DOHH2 (cell line): ENCODE measurements around the gene SEC22A.

Source experiments
- H3F3A ChIP-seq: fragments of 200-600 bp; sonication (generic), shearing (Covaris generic); 2 replicates; pipeline ENCODE4 v1.6.0; 2016; ENCODE audit warnings: antibody characterized with exemption, mild to moderate bottlenecking; ENCODE audit not compliant: control insufficient read depth, insufficient read depth
- H3K27ac ChIP-seq: fragments of 200-600 bp; sonication (generic); 2 replicates; pipeline ENCODE4 v1.5.1; 2014; ENCODE audit warnings: low read depth, mild to moderate bottlenecking, low read length, moderate library complexity
- H3K27me3 ChIP-seq: fragments of 200-600 bp; sonication (generic); 2 replicates; pipeline ENCODE4 v1.6.1; 2014; ENCODE audit warnings: mild to moderate bottlenecking, low read length, mixed read lengths; ENCODE audit not compliant: control insufficient read depth
- H3K36me3 ChIP-seq: fragments of 200-600 bp; sonication (generic); 2 replicates; pipeline ENCODE4 v1.6.1; 2014; ENCODE audit warnings: mild to moderate bottlenecking, low read length, moderate library complexity, mixed read lengths; ENCODE audit not compliant: control insufficient read depth
- H3K4me1 ChIP-seq: fragments of 200-600 bp; sonication (generic); 2 replicates; pipeline ENCODE4 v1.6.1; 2014; ENCODE audit warnings: mild to moderate bottlenecking, low read length, mixed read lengths; ENCODE audit not compliant: control insufficient read depth
- H3K4me2 ChIP-seq: fragments of 200-600 bp; sonication (generic); 2 replicates; pipeline ENCODE4 v1.6.0; 2014; ENCODE audit warnings: mild to moderate bottlenecking, low read length, moderate library complexity
- H3K4me3 ChIP-seq: fragments of 200-600 bp; sonication (generic); 2 replicates; pipeline ENCODE4 v1.5.1; 2014; ENCODE audit warnings: mild to moderate bottlenecking, low read length, mixed read lengths
- H3K79me2 ChIP-seq: fragments of 200-600 bp; sonication (generic); 2 replicates; pipeline ENCODE4 v1.6.1; 2014; ENCODE audit warnings: mild to moderate bottlenecking, low read length, mixed read lengths; ENCODE audit not compliant: control insufficient read depth
- H3K9me2 ChIP-seq: fragments of 200-600 bp; sonication (generic); replicated peaks from 2 replicates; pipeline ENCODE4 v1.6.1; 2014; ENCODE audit warnings: mild to moderate bottlenecking, low read length, mixed read lengths; ENCODE audit not compliant: control insufficient read depth
- H3K9me3 ChIP-seq: fragments of 200-600 bp; sonication (generic); 2 replicates; pipeline ENCODE4 v1.6.1; 2014; ENCODE audit warnings: antibody characterized with exemption, low read length, mixed read lengths; ENCODE audit not compliant: control insufficient read depth, insufficient read depth
- H4K20me1 ChIP-seq: fragments of 200-600 bp; sonication (generic); 2 replicates; pipeline ENCODE4 v1.6.0; 2014; ENCODE audit warnings: low read depth, mild to moderate bottlenecking, antibody characterized with exemption, low read length, moderate library complexity; ENCODE audit not compliant: control insufficient read depth, insufficient read depth
- CTCF ChIP-seq: fragments of 200-600 bp; sonication (generic); IDR thresholded peaks from one replicate; pipeline ENCODE4 v1.5.1; 2014; ENCODE audit warnings: antibody characterized with exemption, mild to moderate bottlenecking, low read depth, low read length; ENCODE audit not compliant: poor library complexity, severe bottlenecking
- EZH2phosphoT487 ChIP-seq: fragments of 200-600 bp; sonication (generic); IDR thresholded peaks from 2 replicates; pipeline ENCODE4 v1.6.1; 2017; ENCODE audit warnings: borderline replicate concordance, mild to moderate bottlenecking, antibody characterized with exemption, low read length, moderate library complexity, mixed read lengths

SEC22A gene

GRCh38 chr3:123321806-123322205 lies 120.1 kb downstream of the SEC22A start:
- H3K4me1 ChIP-seq, result no peaks in the 10 kb centered on the region
- no peak overlapping the region for H3K4me2 ChIP-seq

GRCh38 chr3:123322866-123323265 lies 121.1 kb downstream of the SEC22A start:
- Histone ChIP-seq H3K4me2 (no peak overlapping the region), H3K9me3 (no peaks in the 10 kb centered on the region), H3K27me3 (0 out of 2 replicates have a peak, but pooled peaks cover 8% of the 10 kb centered on the region), H3K9me2 (no peaks in the 10 kb centered on the region), H3K79me2 (no peaks in the 10 kb centered on the region), H3K4me1 (no peaks in the 10 kb centered on the region), H3K27ac (no peak overlapping the region), H3K36me3 (no peaks in the 10 kb centered on the region), H4K20me1 (no peaks in the 10 kb centered on the region), H3K4me3 (no peak overlapping the region), H3F3A (no peaks in the 10 kb centered on the region)
- TF ChIP-seq EZH2phosphoT487 (no peak), CTCF (no peak)

More at GRCh38 chr3:123321806-123322205, 120.1 kb downstream of the SEC22A start:
- TF ChIP-seq CTCF, result no peak
- TF ChIP-seq EZH2phosphoT487, result no peak
- Histone ChIP-seq H3K27ac (no peak overlapping the region), H3K79me2 (no peaks in the 10 kb centered on the region), H3K9me3 (no peaks in the 10 kb centered on the region), H3K27me3 (0 out of 2 replicates have a peak, but pooled peaks cover 8% of the 10 kb centered on the region), H3K4me3 (no peak overlapping the region), H4K20me1 (no peaks in the 10 kb centered on the region), H3F3A (no peaks in the 10 kb centered on the region), H3K9me2 (no peaks in the 10 kb centered on the region), H3K36me3 (no peaks in the 10 kb centered on the region)
